Iris pigment epithelial cell (primary cell): ENCODE data around the gene SYNDIG1L.

Experiments
- DNase-seq: peaks from one replicate; pipeline ENCODE4 v3.0.0-alpha.2; 2011; ENCODE audit warnings: low read depth

The SYNDIG1L gene

GRCh38 chr14:74358176-74358829 lies 67.7 kb downstream of the SYNDIG1L start:
- DNase-seq = no peak

DNA sequence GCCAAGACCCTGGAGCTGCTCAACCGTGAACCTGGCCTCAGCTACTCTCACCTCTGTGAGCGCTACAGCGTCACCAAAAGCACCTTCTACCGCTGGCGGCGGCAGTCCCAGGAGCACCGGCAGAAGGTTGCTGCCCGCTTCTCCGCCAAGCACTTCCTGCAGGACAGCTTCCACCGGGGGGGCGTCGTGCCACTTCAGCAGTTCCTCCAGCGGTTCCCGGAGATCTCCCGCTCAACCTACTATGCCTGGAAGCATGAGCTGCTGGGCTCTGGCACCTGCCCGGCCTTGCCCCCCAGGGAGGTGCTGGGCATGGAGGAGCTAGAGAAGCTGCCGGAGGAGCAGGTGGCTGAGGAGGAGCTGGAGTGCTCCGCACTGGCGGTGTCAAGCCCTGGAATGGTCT lies 68.4 kb downstream of the SYNDIG1L start:
- DNase-seq = no peak

GRCh38 chr14:74356892-74357575 lies 69.0 kb downstream of the SYNDIG1L start:
- DNase-seq = no peak
